H9 (cell line): Measurements from ENCODE around the gene LEF1. TPM values are rescaled to one million over a fixed set of nuclear protein-coding genes. Genes with fewer than 3 reads are reported as not detected.

ENCODE experiments used
- DNase-seq: peaks from one replicate; pipeline ENCODE4 v3.0.0-alpha.2; 2017
- H2AFZ ChIP-seq: one replicate; pipeline ENCODE4 v1.6.1; 2013; ENCODE audit warnings: mild to moderate bottlenecking, low read length, control low read depth, moderate library complexity
- H2AK5ac ChIP-seq: 2 replicates; pipeline ENCODE4 v1.6.1; 2013; ENCODE audit warnings: low read length, control low read depth, mixed read lengths; ENCODE audit not compliant: insufficient read length
- H2BK120ac ChIP-seq: one replicate; pipeline ENCODE4 v1.6.1; 2013; ENCODE audit warnings: low read depth, mild to moderate bottlenecking, low read length, control low read depth, inconsistent platforms; ENCODE audit not compliant: poor library complexity, severe bottlenecking
- H2BK12ac ChIP-seq: 2 replicates; pipeline ENCODE4 v1.6.1; 2013; ENCODE audit warnings: low read length, control low read depth, mixed read lengths, low read depth; ENCODE audit not compliant: insufficient read length
- H2BK15ac ChIP-seq: 2 replicates; pipeline ENCODE4 v1.6.1; 2013; ENCODE audit warnings: low read depth, low read length, control low read depth
- H2BK20ac ChIP-seq: one replicate; pipeline ENCODE4 v1.6.1; 2013; ENCODE audit warnings: low read depth, mild to moderate bottlenecking, low read length, control low read depth, inconsistent platforms; ENCODE audit not compliant: poor library complexity, severe bottlenecking
- H2BK5ac ChIP-seq: 2 replicates; pipeline ENCODE4 v1.6.1; 2013; ENCODE audit warnings: low read length, control low read depth, mixed read lengths; ENCODE audit not compliant: insufficient read length
- H3K14ac ChIP-seq: 2 replicates; pipeline ENCODE4 v1.6.1; 2013; ENCODE audit warnings: low read length, control low read depth; ENCODE audit not compliant: insufficient read depth
- H3K18ac ChIP-seq: 2 replicates; pipeline ENCODE4 v1.6.1; 2013; ENCODE audit warnings: low read depth, mild to moderate bottlenecking, mixed read lengths, low read length, control low read depth; ENCODE audit not compliant: insufficient read length
- H3K23ac ChIP-seq: 2 replicates; pipeline ENCODE4 v1.6.1; 2013; ENCODE audit warnings: low read length, control low read depth, mixed read lengths, low read depth; ENCODE audit not compliant: insufficient read length
- H3K23me2 ChIP-seq: 2 replicates; pipeline ENCODE4 v1.6.1; 2013; ENCODE audit warnings: low read depth, mild to moderate bottlenecking, mixed read lengths, low read length, control low read depth; ENCODE audit not compliant: insufficient read length, poor library complexity, severe bottlenecking
- H3K27ac ChIP-seq: 2 replicates; pipeline ENCODE4 v1.5.1; 2013; ENCODE audit warnings: low read length, control low read depth, mixed read lengths, low read depth; ENCODE audit not compliant: insufficient read length
- H3K27me3 ChIP-seq: 2 replicates; pipeline ENCODE4 v1.6.1; 2013; ENCODE audit warnings: low read length, control low read depth, inconsistent platforms; ENCODE audit not compliant: insufficient read depth
- H3K4ac ChIP-seq: 2 replicates; pipeline ENCODE4 v1.6.1; 2013; ENCODE audit warnings: low read depth, mild to moderate bottlenecking, control low read depth, inconsistent platforms, low read length, moderate library complexity
- H3K4me1 ChIP-seq: 2 replicates; pipeline ENCODE4 v1.6.1; 2013; ENCODE audit warnings: low read length, control low read depth, inconsistent platforms; ENCODE audit not compliant: insufficient read depth
- H3K4me2 ChIP-seq: 2 replicates; pipeline ENCODE4 v1.6.1; 2013; ENCODE audit warnings: low read length, control low read depth, mixed read lengths; ENCODE audit not compliant: insufficient read length, insufficient read depth
- H3K56ac ChIP-seq: 2 replicates; pipeline ENCODE4 v1.6.1; 2013; ENCODE audit warnings: low read depth, mild to moderate bottlenecking, mixed read lengths, low read length, control low read depth; ENCODE audit not compliant: insufficient read length
- H3K79me1 ChIP-seq: 2 replicates; pipeline ENCODE4 v1.6.1; 2013; ENCODE audit warnings: low read depth, mild to moderate bottlenecking, moderate library complexity, low read length, control low read depth, inconsistent platforms; ENCODE audit not compliant: insufficient read depth, poor library complexity, severe bottlenecking
- H3K79me2 ChIP-seq: 2 replicates; pipeline ENCODE4 v1.6.1; 2013; ENCODE audit warnings: low read length, control low read depth, inconsistent platforms; ENCODE audit not compliant: insufficient read depth
- H3K9ac ChIP-seq: 2 replicates; pipeline ENCODE4 v1.6.1; 2013; ENCODE audit warnings: low read length, control low read depth, mixed read lengths; ENCODE audit not compliant: insufficient read length; ENCODE audit errors: extremely low read depth
- H3K9me3 ChIP-seq: one replicate; pipeline ENCODE4 v1.6.1; 2013; ENCODE audit warnings: low read depth, low read length, inconsistent platforms; ENCODE audit not compliant: control insufficient read depth
- H3T11ph ChIP-seq: one replicate; pipeline ENCODE4 v1.6.1; 2013; ENCODE audit warnings: mild to moderate bottlenecking, low read length, control low read depth, inconsistent platforms
- H4K20me1 ChIP-seq: one replicate; pipeline ENCODE4 v1.6.1; 2013; ENCODE audit not compliant: control insufficient read depth, insufficient read length, insufficient read depth
- H4K5ac ChIP-seq: 2 replicates; pipeline ENCODE4 v1.6.1; 2013; ENCODE audit warnings: low read depth, mild to moderate bottlenecking, mixed read lengths, low read length, control low read depth; ENCODE audit not compliant: insufficient read length
- H4K8ac ChIP-seq: replicated peaks from 2 replicates; pipeline ENCODE4 v1.6.1; 2013; ENCODE audit warnings: low read length, control low read depth, mixed read lengths, low read depth; ENCODE audit not compliant: insufficient read length
- H4K91ac ChIP-seq: 2 replicates; pipeline ENCODE4 v1.6.1; 2013; ENCODE audit warnings: low read depth, mild to moderate bottlenecking, moderate library complexity, mixed read lengths, low read length, control low read depth; ENCODE audit not compliant: insufficient read length
- H3K27ac Mint-ChIP-seq, 3 experiments: 2 replicates in 2 of 3; 3 replicates in 1 of 3; pipeline ENCODE4 v1.8.0; 2020 to 2021; ENCODE audit warnings: mixed read lengths in 3 of 3, mild to moderate bottlenecking in 1 of 3, moderate library complexity in 1 of 3
- H3K27me3 Mint-ChIP-seq: 2 replicates; pipeline ENCODE4 v1.8.0; 2021; ENCODE audit warnings: low read depth, mild to moderate bottlenecking, moderate library complexity, mixed read lengths
- H3K36me3 Mint-ChIP-seq, 3 experiments: 2 replicates in 2 of 3; 3 replicates in 1 of 3; pipeline ENCODE4 v1.8.0; 2020 to 2021; ENCODE audit warnings: low read depth in 3 of 3, mixed read lengths in 3 of 3; ENCODE audit not compliant: insufficient read depth in 1 of 3
- H3K4me1 Mint-ChIP-seq, 2 experiments: 2 replicates each; pipeline ENCODE4 v1.8.0; 2020; ENCODE audit warnings: mixed read lengths in 2 of 2
- H3K4me3 Mint-ChIP-seq, 2 experiments: 2 replicates in 1 of 2; 3 replicates in 1 of 2; pipeline ENCODE4 v1.8.0; 2020 to 2021; ENCODE audit warnings: mild to moderate bottlenecking in 2 of 2, mixed read lengths in 2 of 2, moderate library complexity in 1 of 2
- H3K9me3 Mint-ChIP-seq, 2 experiments: 2 replicates in 1 of 2; 3 replicates in 1 of 2; pipeline ENCODE4 v1.8.0; 2020; ENCODE audit warnings: mild to moderate bottlenecking in 2 of 2, mixed read lengths in 2 of 2, moderate library complexity in 1 of 2
- CTCF ChIP-seq: fragments of 200-600 bp; sonication (generic); conservative IDR thresholded peaks from 3 replicates; pipeline ENCODE4 v1.8.0; 2021; ENCODE audit warnings: antibody characterized with exemption, mild to moderate bottlenecking
- WGBS: extraction: QIAGEN DNeasy Blood & Tissue Kit; methylation state at CpG from one replicate; pipeline ENCODE4 v1.1.7; 2013; ENCODE audit warnings: missing lambda C conversion rate, low lambda C conversion rate, mixed read lengths; ENCODE audit not compliant: insufficient read length; ENCODE audit errors: extremely low coverage; 5-methylcytosine and 5-hydroxymethylcytosine counted together
- total RNA-seq: library from RNA; stranded (reverse); gene quantifications from 2 replicates; pipeline ENCODE4 v1.2.1, GENCODE V29; 2021

The LEF1 gene
- total RNA-seq, 1 experiment from 2014 or later: 2.5 TPM

GRCh38 chr4:108109997-108110416 is 58.7 kb downstream of the LEF1 start:
- Histone ChIP-seq H2AK5ac (no peak overlapping the region), H3K4me2 (no peak overlapping the region), H2BK20ac (no peak overlapping the region), H3K9ac (no peak overlapping the region), H3K23me2 (no peaks in the 10 kb centered on the region), H3K56ac (no peak overlapping the region), H2BK120ac (no peak overlapping the region), H3K23ac (no peak overlapping the region), H3K27me3 (no peaks in the 10 kb centered on the region), H3K4ac (no peak overlapping the region), H3K79me1 (no peaks in the 10 kb centered on the region), H4K5ac (no peak overlapping the region), H3T11ph (no peak overlapping the region), H3K18ac (no peak overlapping the region), H3K79me2 (no peaks in the 10 kb centered on the region), H4K8ac (no peak overlapping the region), H3K4me1 (peaks cover 5% of the 10 kb centered on the region; the same call in 1 of the 2 replicates), H3K14ac (no peak overlapping the region), H4K91ac (no peak overlapping the region), H2BK5ac (no peak overlapping the region), H2AFZ (no peak overlapping the region), H2BK15ac (no peak overlapping the region), H3K9me3 (no peaks in the 10 kb centered on the region), H3K27ac (no peak overlapping the region), H4K20me1 (no peaks in the 10 kb centered on the region), H2BK12ac (no peak overlapping the region)
- Mint-ChIP-seq H3K9me3 (no peaks in the 10 kb centered on the region), H3K4me1 (peaks cover 40 to 50% of the 10 kb centered on the region in 2 experiments), H3K27me3 (peaks cover 15% of the 10 kb centered on the region), H3K4me3 (no peak overlapping the region), H3K36me3 (no peaks in the 10 kb centered on the region), H3K27ac (no peak overlapping the region)
- no CpG with 5 or more reads among the region's 2 CpGs for WGBS
- TF ChIP-seq CTCF: no peak
- no peak for DNase-seq
